Measurements from ENCODE around the gene TRIM15.
"Not testable (repeated sequence)": the region's sequence is repeated elsewhere in the genome, so short reads cannot be mapped to it uniquely, and the experiment has no call there.

Gene TRIM15
- 0 reads per million in 4 donors for total RNA-seq

GRCh38 chr6:30163090-30163917 lies at the start of gene TRIM15:
Gene TRIM15 (plus strand): TSS chr6:30163546. CDS start chr6:30163685, 139 bp downstream.
- DNase-seq: peak in 2 of 5 donors; percentile 27 to 39

GRCh38 chr6:30113841-30114240 lies 49.5 kb upstream of the TRIM15 start:
- no peak for DNase-seq

- no peak for DNase-seq
Measured at GRCh38 chr6:30116724-30117123, 46.6 kb upstream of the TRIM15 start.

GRCh38 chr6:30118691-30119090 lies 44.7 kb upstream of the TRIM15 start:
- DNase-seq: not testable (repeated sequence)

- no peak for DNase-seq
Measured at GRCh38 chr6:30121446-30122366, 41.6 kb upstream of the TRIM15 start.

- DNase-seq: no peak
Measured at GRCh38 chr6:30122515-30122914, 40.8 kb upstream of the TRIM15 start.

- DNase-seq: no peak
Measured at GRCh38 chr6:30127238-30128093, 35.9 kb upstream of the TRIM15 start.

- DNase-seq: no peak
Measured at GRCh38 chr6:30129265-30130178, 33.8 kb upstream of the TRIM15 start.

GRCh38 chr6:30130179-30130679 lies 33.1 kb upstream of the TRIM15 start:
- DNase-seq: no peak

- DNase-seq: peak; percentile 35 to 82 (median 63)
Measured at GRCh38 chr6:30130887-30131862, 32.2 kb upstream of the TRIM15 start.

GRCh38 chr6:30131947-30132497 lies 31.3 kb upstream of the TRIM15 start:
- no peak for DNase-seq

GRCh38 chr6:30135147-30135546 lies 28.2 kb upstream of the TRIM15 start:
- no peak for DNase-seq

GRCh38 chr6:30135757-30136156 lies 27.6 kb upstream of the TRIM15 start, which contains the start of gene TRIM40:
Gene TRIM40 (plus strand): TSS chr6:30136140. CDS start chr6:30137037, 897 bp downstream.
- no peak for DNase-seq

- peak in 1 of 5 donors; percentile 51 for DNase-seq
Measured at GRCh38 chr6:30136570-30137286, 26.6 kb upstream of the TRIM15 start.

- DNase-seq: not testable (repeated sequence)
Measured at GRCh38 chr6:30140240-30140639, 23.1 kb upstream of the TRIM15 start.

- DNase-seq: no peak
Measured at GRCh38 chr6:30142665-30143064, 20.7 kb upstream of the TRIM15 start.

- DNase-seq: no peak
Measured at GRCh38 chr6:30143780-30144179, 19.6 kb upstream of the TRIM15 start.

GRCh38 chr6:30144811-30145210 lies 18.5 kb upstream of the TRIM15 start:
- DNase-seq: no peak

- DNase-seq: no peak
Measured at GRCh38 chr6:30145818-30146217, 17.5 kb upstream of the TRIM15 start.

Measured in T-helper 1 cell (primary cell).